Superior temporal gyrus (tissue), 1 donor: ENCODE measurements around the gene MAEL.
A peak's percentile ranks its signal among the peaks of the same experiment; 100 is the strongest.
"Not testable (repeated sequence)": the region's sequence is repeated elsewhere in the genome, so short reads cannot be mapped to it uniquely, and the experiment has no call there.

Experiments used
- DNase-seq: peaks from one replicate; pipeline ENCODE4 v3.0.0-alpha.2; 2016; ENCODE audit errors: extremely low spot score

Gene MAEL

DNA sequence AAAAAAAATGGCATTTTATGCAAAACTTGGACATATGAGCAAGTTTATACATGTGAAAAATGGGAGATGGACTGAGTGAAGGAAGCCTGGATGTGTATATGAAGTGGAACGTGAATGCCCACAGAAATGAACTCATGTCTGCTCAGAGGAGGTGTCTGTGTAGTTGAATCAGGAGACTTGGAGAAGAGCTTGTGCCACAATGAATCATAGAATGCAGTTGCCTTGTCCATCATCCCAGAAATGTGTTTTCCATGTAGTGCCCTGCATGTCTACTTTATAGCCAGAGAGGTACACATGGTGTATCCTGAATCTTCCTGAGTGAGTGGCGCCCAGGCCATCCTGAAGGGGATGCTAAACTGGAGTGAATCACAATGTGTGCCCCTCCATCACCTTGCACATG, 11.1 kb upstream of the MAEL start:
- DNase-seq = no peak

DNA sequence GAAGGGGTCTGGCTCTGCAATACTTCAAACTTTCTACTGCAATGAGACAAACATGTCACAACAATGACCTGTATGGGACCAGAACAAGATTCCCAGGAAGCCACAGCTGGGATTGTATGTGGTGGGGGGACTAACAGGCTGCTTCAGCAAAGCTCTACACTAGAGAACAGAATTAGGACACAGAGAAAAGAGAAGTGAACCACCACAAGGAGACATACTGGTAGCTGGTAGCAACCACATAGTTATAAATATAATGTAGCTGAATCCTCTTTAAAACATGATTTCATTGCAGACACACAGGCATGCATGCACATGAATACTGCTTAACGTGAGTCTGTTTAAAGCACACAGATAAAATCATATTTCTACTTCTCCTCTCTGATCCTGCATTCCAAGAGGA, 10.3 kb upstream of the MAEL start:
- no peak for DNase-seq

GRCh38 chr1:166980383-166980782, 8.7 kb upstream of the MAEL start:
- no peak for DNase-seq

GRCh38 chr1:166980818-166981217, 8.3 kb upstream of the MAEL start:
- DNase-seq = no peak

- no peak for DNase-seq
Measured at GRCh38 chr1:166981589-166981988, 7.5 kb upstream of the MAEL start.

- no peak for DNase-seq
Measured at GRCh38 chr1:166999075-166999474, 10.0 kb downstream of the MAEL start.

DNA sequence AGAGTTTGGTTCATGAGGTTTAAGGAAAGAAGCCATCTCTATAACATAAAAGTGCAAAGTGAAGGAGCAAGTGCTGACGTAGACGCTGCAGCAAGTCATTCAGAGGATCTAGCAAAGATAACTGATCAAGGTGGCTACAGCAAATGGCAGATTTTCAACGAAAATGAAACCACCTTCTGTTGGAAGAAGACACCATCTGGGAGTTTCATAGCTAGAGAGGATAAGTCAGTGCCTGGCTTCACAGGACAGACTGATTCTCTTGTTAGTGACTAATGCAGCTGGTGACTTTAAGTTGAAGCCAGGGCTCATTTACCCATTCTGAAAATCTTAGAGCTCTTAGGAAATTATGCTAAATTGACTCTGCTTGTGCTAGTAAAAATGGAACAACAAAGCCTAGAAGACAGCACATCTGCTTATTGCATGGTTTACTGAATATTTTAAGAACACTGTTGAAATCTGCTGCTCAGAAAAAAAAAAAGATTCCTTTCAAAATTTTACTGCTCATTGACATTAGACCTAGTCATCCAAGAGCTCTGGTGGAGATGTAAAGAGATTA, 10.5 kb downstream of the MAEL start:
- no peak for DNase-seq

- no peak for DNase-seq
Measured at GRCh38 chr1:167000546-167000945, 11.5 kb downstream of the MAEL start.

- no peak for DNase-seq
Measured at GRCh38 chr1:167002354-167002753, 13.3 kb downstream of the MAEL start.

GRCh38 chr1:167003711-167004110, 14.6 kb downstream of the MAEL start:
- DNase-seq = no peak

DNA sequence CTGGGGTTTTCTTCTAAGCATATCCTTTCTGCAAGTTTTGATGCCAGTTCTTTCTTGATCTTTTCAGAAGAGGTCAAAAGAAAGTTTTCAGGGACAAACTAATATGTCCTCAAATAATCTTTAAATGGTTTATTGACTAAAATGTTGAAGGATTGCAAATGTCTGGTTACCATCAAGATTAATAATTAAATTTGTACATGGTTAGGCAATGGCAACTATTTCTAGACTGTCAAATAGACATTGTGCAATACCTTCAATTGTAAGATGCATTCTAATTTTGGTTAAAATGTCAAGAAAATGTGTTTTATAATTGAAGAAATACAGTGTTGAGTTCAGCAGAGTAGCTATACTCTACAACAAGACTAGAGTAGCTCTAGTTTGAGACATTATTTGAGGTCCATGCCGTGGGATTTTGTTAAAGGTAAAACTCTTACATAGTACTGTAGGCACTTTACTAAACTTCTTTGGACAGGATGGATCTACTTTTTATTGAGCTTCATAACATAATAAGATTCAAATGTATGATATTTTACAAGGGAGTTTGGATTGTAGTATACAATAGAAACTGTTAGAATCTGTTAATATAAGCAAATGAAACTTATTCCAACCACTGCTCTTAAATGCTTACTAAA, 22.6 kb downstream of the MAEL start:
- DNase-seq = no peak

GRCh38 chr1:167012570-167012969, 23.5 kb downstream of the MAEL start:
- no peak for DNase-seq

DNA sequence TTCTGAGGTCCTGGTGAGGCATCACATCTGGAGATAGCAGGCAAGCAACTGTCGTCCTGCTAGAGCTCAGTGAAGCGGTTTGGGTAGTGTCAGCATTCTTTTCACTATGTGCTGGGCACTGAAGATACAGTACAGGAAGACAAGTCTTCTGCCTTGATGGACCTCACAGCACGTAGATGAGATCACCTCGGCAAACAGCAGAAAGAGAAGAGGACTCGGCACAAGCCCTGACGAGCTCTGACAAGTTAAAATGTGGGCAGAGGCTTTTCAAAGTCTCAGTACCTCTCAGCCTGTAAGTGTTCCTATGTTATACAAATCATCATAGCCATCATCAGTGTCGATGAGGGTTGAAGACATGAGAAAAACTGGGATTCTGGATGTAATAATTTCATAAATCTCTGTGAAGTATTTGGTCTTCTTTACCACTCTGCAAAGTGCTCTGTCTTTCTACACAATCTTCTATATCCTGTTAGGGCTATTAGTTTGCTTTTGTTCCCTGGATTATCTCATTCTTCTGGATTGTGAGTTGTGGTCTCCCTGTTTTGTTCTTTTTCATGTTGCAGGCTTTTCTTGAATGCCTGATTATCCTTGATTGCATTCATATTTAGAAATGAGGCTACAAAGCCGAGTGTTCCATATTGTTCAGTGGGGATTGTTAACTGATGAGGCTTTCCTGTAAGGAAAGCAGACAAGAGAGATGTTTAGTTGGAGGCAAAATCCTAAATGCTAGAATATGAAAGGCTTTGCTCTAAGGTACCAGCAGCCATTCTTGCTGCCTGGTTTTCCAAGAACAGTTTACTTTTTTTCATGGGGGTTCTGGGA, 24.2 kb downstream of the MAEL start:
- no peak for DNase-seq

DNA sequence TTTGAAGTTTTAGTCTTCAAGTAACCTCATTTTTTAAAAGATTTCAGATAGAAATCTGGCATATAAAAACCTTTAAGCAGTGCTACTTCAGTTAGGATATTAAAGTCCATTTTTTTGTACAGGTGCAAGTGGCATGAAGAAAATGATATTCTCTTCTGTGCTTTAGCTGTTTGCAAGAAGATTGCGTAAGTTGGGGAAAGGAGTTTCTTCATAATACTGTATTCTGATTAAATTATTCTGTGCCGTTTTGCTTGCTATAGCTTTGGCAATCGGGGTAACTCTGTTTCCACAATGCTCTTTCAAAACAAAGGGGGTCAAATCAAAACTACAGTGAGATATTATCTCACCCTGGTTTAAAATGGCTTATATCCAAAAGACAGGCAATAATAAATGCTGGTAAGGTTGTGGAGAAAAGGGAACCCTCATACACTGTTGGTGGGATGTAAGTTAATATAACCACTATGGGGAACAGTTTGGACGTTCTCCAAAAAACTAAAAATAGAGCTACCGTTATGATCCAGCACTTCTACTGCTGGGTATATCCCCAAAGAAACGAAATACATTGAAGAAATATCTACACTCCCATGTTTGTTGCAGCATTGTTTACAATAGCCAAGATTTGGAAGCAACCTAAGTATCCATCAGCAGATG, 27.1 kb downstream of the MAEL start:
- DNase-seq = no peak

- DNase-seq = no peak
Measured at GRCh38 chr1:167022384-167022783, 33.3 kb downstream of the MAEL start.

GRCh38 chr1:167029553-167029952, 40.5 kb downstream of the MAEL start:
- DNase-seq = not testable (repeated sequence)

DNA sequence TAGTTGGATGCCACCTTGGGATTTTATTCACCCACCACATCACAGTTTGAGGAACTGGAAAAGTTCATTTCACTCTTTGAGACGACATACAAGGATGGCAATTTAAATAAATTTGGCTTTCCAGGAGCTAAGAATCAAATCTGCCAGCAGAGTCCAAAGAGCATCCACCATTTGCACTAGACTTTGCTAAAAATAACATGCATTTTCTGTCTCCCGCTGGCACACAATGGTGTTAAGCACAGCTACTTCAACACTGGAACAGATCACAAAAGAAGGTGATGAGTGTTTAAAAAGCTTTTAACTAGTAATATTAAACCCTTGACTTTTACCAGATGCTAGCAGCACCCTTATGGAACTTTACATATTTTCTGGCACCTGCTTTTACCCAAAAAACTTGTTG, 44.6 kb downstream of the MAEL start:
- no peak for DNase-seq

- peak; percentile 46 for DNase-seq
Measured at GRCh38 chr1:167043752-167044488, 54.8 kb downstream of the MAEL start.

GRCh38 chr1:167051907-167052306, 62.8 kb downstream of the MAEL start:
- DNase-seq = no peak

DNA sequence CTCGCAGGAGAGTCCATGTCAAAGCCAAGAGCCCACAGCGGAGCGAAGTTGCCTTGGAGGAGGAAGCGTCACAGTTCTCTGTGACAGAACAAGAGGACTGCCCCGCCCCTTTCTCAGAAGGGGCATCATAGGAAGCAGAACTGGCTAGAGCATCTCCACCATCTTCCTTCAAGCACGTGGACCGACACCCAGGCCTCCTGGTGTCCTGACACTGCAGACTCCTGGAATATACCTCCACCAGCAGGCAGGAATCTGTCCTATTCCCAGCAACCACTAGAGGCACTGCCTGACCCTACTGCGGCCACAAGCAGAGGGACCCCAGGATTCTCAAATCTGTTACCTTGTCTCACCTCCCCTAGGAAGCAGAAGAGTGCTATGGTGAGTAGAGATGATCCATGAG, 63.3 kb downstream of the MAEL start:
- DNase-seq = no peak

DNA sequence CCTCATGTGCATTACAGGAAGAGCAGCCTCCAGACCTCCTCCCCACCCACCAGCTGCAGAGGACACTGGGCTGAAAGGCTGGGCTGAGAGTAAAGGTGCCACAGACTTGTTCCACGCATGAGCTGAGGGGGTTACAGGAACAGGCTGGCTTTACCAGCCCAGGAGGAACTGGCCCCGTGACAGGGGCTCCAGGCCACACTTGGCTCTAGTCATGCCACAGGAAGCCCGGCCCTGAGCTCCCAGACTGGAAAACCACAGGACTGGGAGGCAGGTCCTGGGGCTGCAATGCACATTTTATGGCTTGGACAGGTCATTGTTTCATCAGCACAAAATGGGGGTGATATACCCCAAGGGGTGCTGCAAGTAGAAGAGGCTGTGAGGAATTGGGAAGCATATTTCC, 65.5 kb downstream of the MAEL start:
- DNase-seq = no peak
